GM23248 (cell line): Measurements from ENCODE around the gene C1orf185.

Experiments
- EZH2 ChIP-seq: fragments of 200-600 bp; sonication (generic); IDR thresholded peaks from 2 replicates; pipeline ENCODE4 v1.6.1; 2018; ENCODE audit warnings: antibody characterized with exemption, mild to moderate bottlenecking; ENCODE audit not compliant: insufficient read depth, poor library complexity, severe bottlenecking
- EZH2phosphoT487 ChIP-seq: fragments of 200-600 bp; sonication (generic); IDR thresholded peaks from 2 replicates; pipeline ENCODE4 v1.6.1; 2018; ENCODE audit warnings: antibody characterized with exemption, moderate library complexity, mild to moderate bottlenecking, low read depth; ENCODE audit not compliant: insufficient read depth

DNA sequence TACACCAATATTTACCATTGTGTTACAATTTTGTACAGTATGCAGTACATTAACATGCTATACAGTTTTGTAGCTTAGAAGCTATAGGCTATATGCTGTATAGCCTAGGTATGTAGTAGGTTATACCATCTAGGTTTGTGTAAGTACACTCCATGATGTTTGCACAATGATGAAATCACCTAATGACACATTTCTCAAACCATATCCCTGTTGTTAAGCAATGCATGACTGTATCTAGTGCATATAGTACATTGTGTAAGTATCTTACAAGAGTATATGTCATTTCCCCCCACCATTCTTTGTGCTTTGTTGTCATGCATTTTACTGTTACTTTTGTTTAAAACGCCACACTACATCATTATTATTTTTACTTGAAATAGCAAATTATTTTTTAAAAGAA is 68.3 kb downstream of the C1orf185 start:
- TF ChIP-seq EZH2 (no peak), EZH2phosphoT487 (no peak)
